Liver (tissue), 9 donors: ENCODE results near the gene MAGI1. TPM values are rescaled to one million over a fixed set of nuclear protein-coding genes. Genes with fewer than 3 reads are reported as not detected.

Experiments used
- DNase-seq: peaks from one replicate; pipeline ENCODE4 v3.0.0-alpha.2; 2017; ENCODE audit warnings: low spot score
- H3K27ac ChIP-seq, 2 donors: one replicate each; pipeline ENCODE4 v1.7.0; 2013; ENCODE audit warnings: inconsistent platforms in 2 of 2, low read length in 2 of 2, control low read depth in 1 of 2, low read depth in 1 of 2, mild to moderate bottlenecking in 1 of 2
- H3K27me3 ChIP-seq, 4 donors: one replicate each; pipeline versions ENCODE4 v1.6.1 to v1.7.0; 2013; ENCODE audit warnings: low read length in 3 of 4, inconsistent platforms in 1 of 4, mild to moderate bottlenecking in 1 of 4, moderate library complexity in 1 of 4; ENCODE audit not compliant: control insufficient read depth in 4 of 4, insufficient read depth in 4 of 4
- H3K36me3 ChIP-seq, 4 donors: one replicate each; pipeline versions ENCODE4 v1.6.1 to v1.7.0; 2013; ENCODE audit warnings: low read length in 3 of 4, mild to moderate bottlenecking in 3 of 4, low read depth in 1 of 4, moderate library complexity in 1 of 4; ENCODE audit not compliant: control insufficient read depth in 4 of 4, insufficient read depth in 3 of 4
- H3K4me1 ChIP-seq, 4 donors: one replicate each; pipeline versions ENCODE4 v1.6.1 to v1.7.0; 2013; ENCODE audit warnings: low read length in 3 of 4, mild to moderate bottlenecking in 3 of 4, moderate library complexity in 1 of 4; ENCODE audit not compliant: control insufficient read depth in 4 of 4, insufficient read depth in 4 of 4
- H3K4me3 ChIP-seq, 3 donors: one replicate each; pipeline versions ENCODE4 v1.6.1 to v1.7.0; 2013; ENCODE audit warnings: low read length in 3 of 3, control low read depth in 1 of 3, low read depth in 1 of 3, mild to moderate bottlenecking in 1 of 3
- H3K9ac ChIP-seq, 2 donors: one replicate each; pipeline ENCODE4 v1.7.0; 2013; ENCODE audit warnings: low read length in 2 of 2, mild to moderate bottlenecking in 2 of 2, moderate library complexity in 2 of 2, control low read depth in 1 of 2, low read depth in 1 of 2
- H3K9me3 ChIP-seq, 4 donors: one replicate each; pipeline versions ENCODE4 v1.6.1 to v1.7.0; 2013; ENCODE audit warnings: low read length in 3 of 4; ENCODE audit not compliant: control insufficient read depth in 4 of 4
- ATF3 ChIP-seq: IDR thresholded peaks from 2 replicates; pipeline ENCODE4 v1.6.1; 2016; ENCODE audit warnings: antibody characterized with exemption
- EGR1 ChIP-seq, 2 donors: IDR thresholded peaks; 2 replicates each; pipeline ENCODE4 v1.6.1; 2016 to 2018; ENCODE audit warnings: antibody characterized with exemption in 2 of 2, low read depth in 2 of 2
- FOXA1 ChIP-seq: IDR thresholded peaks from 2 replicates; pipeline ENCODE4 v1.6.1; 2016; ENCODE audit warnings: antibody characterized with exemption
- FOXA2 ChIP-seq: IDR thresholded peaks from 2 replicates; pipeline ENCODE4 v1.6.1; 2016; ENCODE audit warnings: antibody characterized with exemption
- GABPA ChIP-seq, 2 donors: IDR thresholded peaks in 1 of 2; conservative IDR thresholded peaks in 1 of 2; 2 replicates each; pipeline ENCODE4 v1.6.1; 2016; ENCODE audit warnings: antibody characterized with exemption in 2 of 2, mild to moderate bottlenecking in 1 of 2, moderate library complexity in 1 of 2
- HNF4A ChIP-seq, 2 donors: conservative IDR thresholded peaks; 2 replicates each; pipeline ENCODE4 v1.6.1; 2016; ENCODE audit warnings: antibody characterized with exemption in 2 of 2, mild to moderate bottlenecking in 2 of 2
- HNF4G ChIP-seq: IDR thresholded peaks from 2 replicates; pipeline ENCODE4 v1.6.1; 2016; ENCODE audit warnings: antibody characterized with exemption
- JUND ChIP-seq, 2 donors: IDR thresholded peaks; 2 replicates each; pipeline ENCODE4 v1.6.1; 2016; ENCODE audit warnings: antibody characterized with exemption in 2 of 2
- NR2F2 ChIP-seq: IDR thresholded peaks from 2 replicates; pipeline ENCODE4 v1.6.1; 2016; ENCODE audit warnings: antibody characterized with exemption
- RAD21 ChIP-seq, 2 donors: IDR thresholded peaks; 2 replicates each; pipeline ENCODE4 v1.6.1; 2016; ENCODE audit warnings: antibody characterized with exemption in 2 of 2, mild to moderate bottlenecking in 2 of 2
- REST ChIP-seq: IDR thresholded peaks from 2 replicates; pipeline ENCODE4 v1.6.1; 2016; ENCODE audit warnings: antibody characterized with exemption, mild to moderate bottlenecking
- RXRA ChIP-seq, 2 donors: IDR thresholded peaks; 2 replicates each; pipeline ENCODE4 v1.6.1; 2017 to 2018; ENCODE audit warnings: antibody characterized with exemption in 2 of 2, mild to moderate bottlenecking in 1 of 2
- SP1 ChIP-seq: IDR thresholded peaks from 2 replicates; pipeline ENCODE4 v1.6.1; 2018; ENCODE audit warnings: antibody characterized with exemption, mild to moderate bottlenecking
- TAF1 ChIP-seq: conservative IDR thresholded peaks from 2 replicates; pipeline ENCODE4 v1.6.1; 2016; ENCODE audit warnings: antibody characterized with exemption, mild to moderate bottlenecking
- YY1 ChIP-seq: IDR thresholded peaks from 2 replicates; pipeline ENCODE4 v1.6.1; 2016; ENCODE audit warnings: antibody characterized with exemption, mild to moderate bottlenecking
- WGBS: extraction: QIAGEN DNeasy Blood & Tissue Kit; methylation state at CpG from one replicate; pipeline ENCODE4 v1.1.7; 2013; 5-methylcytosine and 5-hydroxymethylcytosine counted together
- polyA plus RNA-seq, 2 donors: library from polyadenylated mRNA; stranded (reverse) in 1 of 2; unstranded in 1 of 2; fragments of 200-250 nt in 1 of 2; fragments of >200 nt in 1 of 2; fragmentation: Nextera tagmentation in 1 of 2; extraction: Ambion mirVana in 1 of 2; gene quantifications; one replicate each; pipeline versions ENCODE4 v1.2.1 to v1.2.3, GENCODE V29; 2013 to 2015
- total RNA-seq, 2 donors: library from RNA; depleted of rRNA; stranded (reverse); fragments of >200 nt; gene quantifications; one replicate each; pipeline ENCODE4 v1.2.3, GENCODE V29; 2014
- TF ChIP-seq, protein P1 (sequence below): IDR thresholded peaks from 2 replicates; pipeline ENCODE4 v1.6.1; 2016; ENCODE audit warnings: antibody characterized with exemption
- TF ChIP-seq, protein P2 (sequence below): fragments of 150-350 bp; IDR thresholded peaks from 2 replicates; pipeline ENCODE4 v1.5.1; 2017; ENCODE audit warnings: improper control_type of control experiment, low read depth, low read length; ENCODE audit not compliant: missing input control
- TF ChIP-seq, protein P3 (sequence below): IDR thresholded peaks from 2 replicates; pipeline ENCODE4 v1.6.1; 2016; ENCODE audit warnings: antibody characterized with exemption
- donor health status: healthy.
- donor health status: healthy.
- donor health status: healthy.
- donor health status: healthy.
- donor health status: healthy.

MAGI1 gene
- total and polyA plus RNA-seq, 4 donors = 9.6 to 68.8 (median 14.0) TPM

GRCh38 chr3:65406470-65406869 lies 632.2 kb downstream of the MAGI1 start:
- no peaks in the 10 kb centered on the region for H3K9me3 ChIP-seq
- H3K4me3 ChIP-seq = no peak overlapping the region
- TF ChIP-seq JUND (IDR thresholded peaks at IDR 0.05) = peak in 1 of 2 donors; percentile 39
- TF ChIP-seq ATF3 = peak; percentile 50
- TF ChIP-seq, protein P1, sequence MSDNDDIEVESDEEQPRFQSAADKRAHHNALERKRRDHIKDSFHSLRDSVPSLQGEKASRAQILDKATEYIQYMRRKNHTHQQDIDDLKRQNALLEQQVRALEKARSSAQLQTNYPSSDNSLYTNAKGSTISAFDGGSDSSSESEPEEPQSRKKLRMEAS = peak; percentile 83
- no peak for TF ChIP-seq FOXA2
- TF ChIP-seq, protein P2, sequence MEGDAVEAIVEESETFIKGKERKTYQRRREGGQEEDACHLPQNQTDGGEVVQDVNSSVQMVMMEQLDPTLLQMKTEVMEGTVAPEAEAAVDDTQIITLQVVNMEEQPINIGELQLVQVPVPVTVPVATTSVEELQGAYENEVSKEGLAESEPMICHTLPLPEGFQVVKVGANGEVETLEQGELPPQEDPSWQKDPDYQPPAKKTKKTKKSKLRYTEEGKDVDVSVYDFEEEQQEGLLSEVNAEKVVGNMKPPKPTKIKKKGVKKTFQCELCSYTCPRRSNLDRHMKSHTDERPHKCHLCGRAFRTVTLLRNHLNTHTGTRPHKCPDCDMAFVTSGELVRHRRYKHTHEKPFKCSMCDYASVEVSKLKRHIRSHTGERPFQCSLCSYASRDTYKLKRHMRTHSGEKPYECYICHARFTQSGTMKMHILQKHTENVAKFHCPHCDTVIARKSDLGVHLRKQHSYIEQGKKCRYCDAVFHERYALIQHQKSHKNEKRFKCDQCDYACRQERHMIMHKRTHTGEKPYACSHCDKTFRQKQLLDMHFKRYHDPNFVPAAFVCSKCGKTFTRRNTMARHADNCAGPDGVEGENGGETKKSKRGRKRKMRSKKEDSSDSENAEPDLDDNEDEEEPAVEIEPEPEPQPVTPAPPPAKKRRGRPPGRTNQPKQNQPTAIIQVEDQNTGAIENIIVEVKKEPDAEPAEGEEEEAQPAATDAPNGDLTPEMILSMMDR = no peak
- TF ChIP-seq REST = peak; percentile 26
- TF ChIP-seq RAD21 (IDR thresholded peaks at IDR 0.05) = peak; percentile 35 to 55
- TF ChIP-seq HNF4G = peak; percentile 24
- TF ChIP-seq FOXA1 = no peak
- peak; percentile 61 for TF ChIP-seq YY1
- no peak for TF ChIP-seq EGR1 (IDR thresholded peaks at IDR 0.05; ENCODE audit: low read depth in 2 of 2)
- peak; percentile 54 to 82 for TF ChIP-seq RXRA (IDR thresholded peaks at IDR 0.05)
- no peak for TF ChIP-seq GABPA (IDR thresholded peaks at IDR 0.05 in 1 of 2, conservative IDR thresholded peaks at IDR 0.05 in 1 of 2)
- TF ChIP-seq, protein P3, sequence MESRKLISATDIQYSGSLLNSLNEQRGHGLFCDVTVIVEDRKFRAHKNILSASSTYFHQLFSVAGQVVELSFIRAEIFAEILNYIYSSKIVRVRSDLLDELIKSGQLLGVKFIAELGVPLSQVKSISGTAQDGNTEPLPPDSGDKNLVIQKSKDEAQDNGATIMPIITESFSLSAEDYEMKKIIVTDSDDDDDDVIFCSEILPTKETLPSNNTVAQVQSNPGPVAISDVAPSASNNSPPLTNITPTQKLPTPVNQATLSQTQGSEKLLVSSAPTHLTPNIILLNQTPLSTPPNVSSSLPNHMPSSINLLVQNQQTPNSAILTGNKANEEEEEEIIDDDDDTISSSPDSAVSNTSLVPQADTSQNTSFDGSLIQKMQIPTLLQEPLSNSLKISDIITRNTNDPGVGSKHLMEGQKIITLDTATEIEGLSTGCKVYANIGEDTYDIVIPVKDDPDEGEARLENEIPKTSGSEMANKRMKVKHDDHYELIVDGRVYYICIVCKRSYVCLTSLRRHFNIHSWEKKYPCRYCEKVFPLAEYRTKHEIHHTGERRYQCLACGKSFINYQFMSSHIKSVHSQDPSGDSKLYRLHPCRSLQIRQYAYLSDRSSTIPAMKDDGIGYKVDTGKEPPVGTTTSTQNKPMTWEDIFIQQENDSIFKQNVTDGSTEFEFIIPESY = peak; percentile 86
- peak; percentile 66 to 78 for TF ChIP-seq HNF4A (conservative IDR thresholded peaks at IDR 0.05)
- TF ChIP-seq SP1 = peak; percentile 44
- no peak for TF ChIP-seq NR2F2
- TF ChIP-seq TAF1 = no peak
- peak overlapping the region in 1 of 2 donors; percentile 19 for H3K27ac ChIP-seq
- no peak overlapping the region for H3K9ac ChIP-seq
- peaks cover 0 to 6% (median under 1%) of the 10 kb centered on the region in 4 donors for H3K4me1 ChIP-seq
- 48% methylated on average over 4 of the region's 4 CpGs for WGBS
- no peaks in the 10 kb centered on the region for H3K36me3 ChIP-seq
- DNase-seq = no peak
- H3K27me3 ChIP-seq = no peaks in the 10 kb centered on the region
